Measurements from ENCODE around the gene FRMD4A.

DNA sequence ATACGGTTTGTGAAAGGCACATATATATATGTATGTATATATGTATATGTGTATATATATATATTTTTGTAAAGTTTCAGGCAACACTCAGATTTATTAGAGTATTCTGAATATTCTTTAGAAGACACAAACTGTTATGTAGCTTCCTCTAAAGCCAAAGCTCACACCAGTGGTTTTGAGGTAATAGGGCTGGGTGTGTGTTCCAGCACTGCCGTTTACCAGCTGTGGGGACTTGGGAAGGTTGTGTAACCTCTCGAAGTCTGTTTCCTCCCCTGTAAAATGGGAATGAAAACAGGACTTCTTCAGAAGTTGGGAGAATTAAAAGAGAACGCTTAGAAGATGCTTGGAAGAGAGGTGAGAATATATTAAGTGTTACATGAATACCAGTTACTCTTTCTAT is 649.2 kb downstream of the FRMD4A start:
- TF ChIP-seq, protein P1, sequence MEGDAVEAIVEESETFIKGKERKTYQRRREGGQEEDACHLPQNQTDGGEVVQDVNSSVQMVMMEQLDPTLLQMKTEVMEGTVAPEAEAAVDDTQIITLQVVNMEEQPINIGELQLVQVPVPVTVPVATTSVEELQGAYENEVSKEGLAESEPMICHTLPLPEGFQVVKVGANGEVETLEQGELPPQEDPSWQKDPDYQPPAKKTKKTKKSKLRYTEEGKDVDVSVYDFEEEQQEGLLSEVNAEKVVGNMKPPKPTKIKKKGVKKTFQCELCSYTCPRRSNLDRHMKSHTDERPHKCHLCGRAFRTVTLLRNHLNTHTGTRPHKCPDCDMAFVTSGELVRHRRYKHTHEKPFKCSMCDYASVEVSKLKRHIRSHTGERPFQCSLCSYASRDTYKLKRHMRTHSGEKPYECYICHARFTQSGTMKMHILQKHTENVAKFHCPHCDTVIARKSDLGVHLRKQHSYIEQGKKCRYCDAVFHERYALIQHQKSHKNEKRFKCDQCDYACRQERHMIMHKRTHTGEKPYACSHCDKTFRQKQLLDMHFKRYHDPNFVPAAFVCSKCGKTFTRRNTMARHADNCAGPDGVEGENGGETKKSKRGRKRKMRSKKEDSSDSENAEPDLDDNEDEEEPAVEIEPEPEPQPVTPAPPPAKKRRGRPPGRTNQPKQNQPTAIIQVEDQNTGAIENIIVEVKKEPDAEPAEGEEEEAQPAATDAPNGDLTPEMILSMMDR (IDR thresholded peaks at IDR 0.05; ENCODE audit: low read length): no peak
- no peak for TF ChIP-seq EZH2 (optimal IDR thresholded peaks at IDR 0.05; ENCODE audit: low read depth, low read length)

Measured in MM.1S (cell line).